Activated B cell treated with CpG ODN at 0.5 μM for 24 hours (primary cell): Measurements from ENCODE around the gene GLTP. TPM values are rescaled to one million over a fixed set of nuclear protein-coding genes. Genes with fewer than 3 reads are reported as not detected.

Source experiments
- ATAC-seq: fragments of 200-7000 bp; cut with Tn5 transposase; one replicate; pipeline ENCODE4 v1.10.0; 2021; ENCODE audit warnings: low read depth, mild to moderate bottlenecking, moderate library complexity
- CTCF ChIA-PET: fragments of 350-600 bp; sonication (Branson Sonifier 250); formaldehyde crosslinking; loops from one replicate; lab custom pipeline; 2021; ENCODE audit warnings: antibody characterized with exemption; lab: Charles Lee
- POLR2A ChIA-PET: fragments of 350-600 bp; sonication (Branson Sonifier 250); formaldehyde crosslinking; loops from one replicate; lab custom pipeline; 2021; ENCODE audit warnings: antibody characterized with exemption; lab: Charles Lee
- DNase-seq: peaks from one replicate; pipeline ENCODE4 v3.0.0; 2022
- H3K27ac Mint-ChIP-seq: one replicate; pipeline ENCODE4 v1.8.0; 2020; ENCODE audit warnings: mixed read lengths
- H3K27me3 Mint-ChIP-seq: one replicate; pipeline ENCODE4 v1.8.0; 2021; ENCODE audit warnings: mixed read lengths
- H3K36me3 Mint-ChIP-seq: one replicate; pipeline ENCODE4 v1.8.0; 2021; ENCODE audit warnings: low read depth, mixed read lengths
- H3K4me1 Mint-ChIP-seq: one replicate; pipeline ENCODE4 v1.8.0; 2021; ENCODE audit warnings: mixed read lengths
- H3K4me3 Mint-ChIP-seq: one replicate; pipeline ENCODE4 v1.8.0; 2020; ENCODE audit warnings: mild to moderate bottlenecking, mixed read lengths
- H3K9me3 Mint-ChIP-seq: one replicate; pipeline ENCODE4 v1.8.0; 2020; ENCODE audit warnings: mixed read lengths
- CTCF ChIP-seq: fragments of 200-600 bp; IDR thresholded peaks from one replicate; pipeline ENCODE4 v1.8.0; 2022; ENCODE audit warnings: antibody characterized with exemption, mild to moderate bottlenecking
- intact Hi-C: fragments of 100-400 bp; cut with micrococcal nuclease; formaldehyde crosslinking; loops from one replicate; pipeline ENCODE4 v1.15.1; 2024
- total RNA-seq: library from RNA; stranded (reverse); gene quantifications from 2 replicates; pipeline ENCODE4 v1.2.3, GENCODE V29; 2022

The GLTP gene
- total RNA-seq, 1 donor from 2014 or later, result 26.5 TPM

- CTCF ChIA-PET, result interaction anchor here (1.0 kb wide), 1 partner anchor 81 kb away, joined by 3 read pairs; no protein-coding TSS in a partner anchor
- Mint-ChIP-seq H3K27ac (no peak overlapping the region), H3K36me3 (peaks cover 33% of the 10 kb centered on the region), H3K27me3 (no peaks in the 10 kb centered on the region), H3K9me3 (no peaks in the 10 kb centered on the region), H3K4me3 (no peak overlapping the region), H3K4me1 (peaks cover 14% of the 10 kb centered on the region)
- TF ChIP-seq CTCF, result no peak
- DNase-seq, result no peak
- ATAC-seq, result no peak
- intact Hi-C loops, result no loop called here
- POLR2A ChIA-PET, result no interaction called here
These were observed 45.7 kb upstream of the GLTP start for GRCh38 chr12:109926016-109926415.

- ChIA-PET CTCF (interaction anchor here (1.0 kb wide), 1 partner anchor 72 kb away, joined by 4 read pairs; no protein-coding TSS in a partner anchor), POLR2A (no interaction called here)
- intact Hi-C loops, result no loop called here
- Mint-ChIP-seq H3K9me3 (no peaks in the 10 kb centered on the region), H3K27me3 (no peaks in the 10 kb centered on the region), H3K4me1 (peaks cover 14% of the 10 kb centered on the region), H3K27ac (no peak overlapping the region), H3K4me3 (no peak overlapping the region), H3K36me3 (peaks cover 33% of the 10 kb centered on the region)
- no peak for TF ChIP-seq CTCF
- no peak for DNase-seq
- ATAC-seq, result no peak
These were observed 45.0 kb upstream of the GLTP start for GRCh38 chr12:109925185-109925840.

DNA sequence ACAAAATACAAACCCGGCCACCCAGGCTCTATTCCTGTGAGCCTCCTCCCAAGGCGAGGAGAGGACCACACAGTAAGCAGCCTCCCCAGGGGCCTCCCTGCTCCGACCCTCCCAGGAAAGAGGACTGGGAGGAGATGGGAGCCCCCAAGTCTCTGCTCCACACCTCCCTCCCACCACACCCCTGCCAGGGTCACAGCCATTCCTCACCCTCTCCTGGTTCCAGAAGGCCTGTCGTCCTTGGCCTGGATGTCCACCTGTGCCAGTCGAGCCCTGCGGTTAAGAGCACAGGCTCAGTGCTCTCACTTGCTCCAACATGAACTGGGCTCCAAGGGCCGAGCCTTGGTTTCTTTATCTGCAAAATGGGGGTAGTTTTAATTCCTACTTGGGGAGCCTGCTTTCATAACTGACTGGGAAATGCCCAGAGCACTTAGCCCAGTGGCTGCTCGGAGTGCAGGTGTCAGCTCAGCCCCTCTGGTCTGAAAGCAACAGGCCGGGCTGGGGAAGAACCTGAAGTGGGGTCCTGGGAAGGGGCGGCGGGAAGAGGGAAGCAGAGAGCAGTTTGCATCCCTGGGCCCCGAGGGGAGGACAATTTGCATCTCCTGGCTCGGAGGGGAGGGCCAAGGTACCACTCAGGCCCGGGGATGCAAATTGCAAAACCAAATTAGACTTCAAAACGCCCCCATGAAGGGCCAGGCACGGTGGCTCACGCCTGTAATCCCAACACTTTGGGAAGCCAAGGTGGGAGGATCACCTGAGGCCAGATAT is 43.3 kb upstream of the GLTP start:
- no peak overlapping the region for H3K27ac Mint-ChIP-seq
- intact Hi-C loops, result no loop called here
- DNase-seq, result no peak
- TF ChIP-seq CTCF, result no peak
- H3K36me3 Mint-ChIP-seq, result peaks cover 37% of the 10 kb centered on the region
- no peaks in the 10 kb centered on the region for H3K9me3 Mint-ChIP-seq
- no peak for ATAC-seq
- H3K27me3 Mint-ChIP-seq, result no peaks in the 10 kb centered on the region
- ChIA-PET POLR2A (interaction anchor here (0.7 kb wide), 1 partner anchor 285 kb away, joined by 4 read pairs; no protein-coding TSS in a partner anchor), CTCF (no interaction called here)
- H3K4me3 Mint-ChIP-seq, result no peak overlapping the region
- H3K4me1 Mint-ChIP-seq, result peaks cover 14% of the 10 kb centered on the region

- Mint-ChIP-seq H3K36me3 (peaks cover 42% of the 10 kb centered on the region), H3K27me3 (no peaks in the 10 kb centered on the region), H3K9me3 (no peaks in the 10 kb centered on the region), H3K4me3 (no peak overlapping the region), H3K27ac (no peak overlapping the region), H3K4me1 (peaks cover 14% of the 10 kb centered on the region)
- no peak for DNase-seq
- TF ChIP-seq CTCF, result no peak
- ATAC-seq, result no peak
- POLR2A ChIA-PET, result interaction anchor here (0.7 kb wide), 1 partner anchor 499 kb away, joined by 3 read pairs; no protein-coding TSS in a partner anchor
- intact Hi-C loops, result no loop called here
- CTCF ChIA-PET, result no interaction called here
These were observed 42.7 kb upstream of the GLTP start for GRCh38 chr12:109923038-109923437.

- Mint-ChIP-seq H3K9me3 (no peaks in the 10 kb centered on the region), H3K27me3 (no peaks in the 10 kb centered on the region), H3K4me3 (no peak overlapping the region), H3K27ac (peak overlapping the region; percentile 30), H3K4me1 (peaks cover 14% of the 10 kb centered on the region), H3K36me3 (peaks cover 49% of the 10 kb centered on the region)
- ChIA-PET CTCF (no interaction called here), POLR2A (no interaction called here)
- intact Hi-C loops, result no loop called here
- no peak for TF ChIP-seq CTCF
- DNase-seq (no peak), ATAC-seq (no peak)
These were observed 41.6 kb upstream of the GLTP start for GRCh38 chr12:109921982-109922381.
